Measurements from ENCODE around the gene MYH15.

DNA sequence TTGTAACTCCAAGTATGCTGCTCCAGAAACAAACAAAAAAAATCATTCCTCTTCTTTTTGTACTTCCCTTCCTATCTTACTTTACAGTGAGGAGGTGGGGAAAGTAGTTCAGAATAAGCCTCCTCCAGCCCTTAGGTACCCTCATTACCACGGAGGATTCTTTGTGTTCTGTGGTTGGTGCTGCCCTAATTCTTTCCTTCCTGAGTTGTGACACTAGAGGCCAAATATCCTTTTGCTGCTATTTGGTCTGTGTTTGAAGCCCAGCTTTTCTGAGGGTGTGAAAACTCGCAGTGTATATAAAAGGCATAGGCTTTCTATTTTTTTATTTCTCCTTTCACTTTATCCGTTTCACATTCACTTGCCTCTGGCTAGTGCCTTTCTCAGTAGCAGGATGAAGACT lies 115.8 kb downstream of the MYH15 start:
- TF ChIP-seq, protein P1, sequence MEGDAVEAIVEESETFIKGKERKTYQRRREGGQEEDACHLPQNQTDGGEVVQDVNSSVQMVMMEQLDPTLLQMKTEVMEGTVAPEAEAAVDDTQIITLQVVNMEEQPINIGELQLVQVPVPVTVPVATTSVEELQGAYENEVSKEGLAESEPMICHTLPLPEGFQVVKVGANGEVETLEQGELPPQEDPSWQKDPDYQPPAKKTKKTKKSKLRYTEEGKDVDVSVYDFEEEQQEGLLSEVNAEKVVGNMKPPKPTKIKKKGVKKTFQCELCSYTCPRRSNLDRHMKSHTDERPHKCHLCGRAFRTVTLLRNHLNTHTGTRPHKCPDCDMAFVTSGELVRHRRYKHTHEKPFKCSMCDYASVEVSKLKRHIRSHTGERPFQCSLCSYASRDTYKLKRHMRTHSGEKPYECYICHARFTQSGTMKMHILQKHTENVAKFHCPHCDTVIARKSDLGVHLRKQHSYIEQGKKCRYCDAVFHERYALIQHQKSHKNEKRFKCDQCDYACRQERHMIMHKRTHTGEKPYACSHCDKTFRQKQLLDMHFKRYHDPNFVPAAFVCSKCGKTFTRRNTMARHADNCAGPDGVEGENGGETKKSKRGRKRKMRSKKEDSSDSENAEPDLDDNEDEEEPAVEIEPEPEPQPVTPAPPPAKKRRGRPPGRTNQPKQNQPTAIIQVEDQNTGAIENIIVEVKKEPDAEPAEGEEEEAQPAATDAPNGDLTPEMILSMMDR (IDR thresholded peaks at IDR 0.05): no peak
- TF ChIP-seq EP300 (IDR thresholded peaks at IDR 0.05): no peak
